Measurements from ENCODE around the gene ANP32A.
A peak's percentile ranks its signal among the peaks of the same experiment; 100 is the strongest.

ANP32A gene

GRCh38 chr15:68782589-68783161 lies 38.0 kb downstream of the ANP32A start:
- DNase-seq (ENCODE audit: low read depth) = no peak
- TF ChIP-seq CTCF (IDR thresholded peaks at IDR 0.05; ENCODE audit: low read length, missing control alignments) = no peak
- no peak overlapping the region for H3K4me3 ChIP-seq (replicated peaks; ENCODE audit: low read depth, low read length)

- no peak overlapping the region for H3K4me3 ChIP-seq (replicated peaks; ENCODE audit: low read depth, low read length)
- TF ChIP-seq CTCF (IDR thresholded peaks at IDR 0.05; ENCODE audit: low read length, missing control alignments) = no peak
- no peak for DNase-seq (ENCODE audit: low read depth)
Observed at GRCh38 chr15:68781766-68782588, 38.7 kb downstream of the ANP32A start.

- H3K4me3 ChIP-seq (replicated peaks; ENCODE audit: low read depth, low read length) = no peak overlapping the region
- no peak for TF ChIP-seq CTCF (IDR thresholded peaks at IDR 0.05; ENCODE audit: low read length, missing control alignments)
- DNase-seq (ENCODE audit: low read depth) = no peak
Observed at GRCh38 chr15:68781217-68781616, 39.5 kb downstream of the ANP32A start.

GRCh38 chr15:68778876-68779275 lies 41.8 kb downstream of the ANP32A start:
- H3K4me3 ChIP-seq (replicated peaks; ENCODE audit: low read depth, low read length) = no peak overlapping the region
- peak; percentile 0 for TF ChIP-seq CTCF (IDR thresholded peaks at IDR 0.05; ENCODE audit: low read length, missing control alignments)
- DNase-seq (ENCODE audit: low read depth) = no peak

- no peak for DNase-seq (ENCODE audit: low read depth)
- H3K4me3 ChIP-seq (replicated peaks; ENCODE audit: low read depth, low read length) = no peak overlapping the region
- TF ChIP-seq CTCF (IDR thresholded peaks at IDR 0.05; ENCODE audit: low read length, missing control alignments) = no peak
Observed at GRCh38 chr15:68776477-68777270, 44.0 kb downstream of the ANP32A start.

- peak; percentile 93 for DNase-seq (ENCODE audit: low read depth)
- H3K4me3 ChIP-seq (replicated peaks; ENCODE audit: low read depth, low read length) = no peak overlapping the region
- TF ChIP-seq CTCF (IDR thresholded peaks at IDR 0.05; ENCODE audit: low read length, missing control alignments) = no peak
Observed at GRCh38 chr15:68775671-68776476, 44.8 kb downstream of the ANP32A start.
